HG02852 (cell line): ENCODE results near the gene ZYG11B.
"Not testable (repeated sequence)": the region's sequence is repeated elsewhere in the genome, so short reads cannot be mapped to it uniquely, and the experiment has no call there.

Source experiments
- ATAC-seq: cut with Tn5 transposase; IDR thresholded peaks from one replicate; pipeline ENCODE4 v1.9.1; 2021; ENCODE audit warnings: mild to moderate bottlenecking, moderate library complexity; ENCODE audit not compliant: unreplicated experiment

ZYG11B gene

DNA sequence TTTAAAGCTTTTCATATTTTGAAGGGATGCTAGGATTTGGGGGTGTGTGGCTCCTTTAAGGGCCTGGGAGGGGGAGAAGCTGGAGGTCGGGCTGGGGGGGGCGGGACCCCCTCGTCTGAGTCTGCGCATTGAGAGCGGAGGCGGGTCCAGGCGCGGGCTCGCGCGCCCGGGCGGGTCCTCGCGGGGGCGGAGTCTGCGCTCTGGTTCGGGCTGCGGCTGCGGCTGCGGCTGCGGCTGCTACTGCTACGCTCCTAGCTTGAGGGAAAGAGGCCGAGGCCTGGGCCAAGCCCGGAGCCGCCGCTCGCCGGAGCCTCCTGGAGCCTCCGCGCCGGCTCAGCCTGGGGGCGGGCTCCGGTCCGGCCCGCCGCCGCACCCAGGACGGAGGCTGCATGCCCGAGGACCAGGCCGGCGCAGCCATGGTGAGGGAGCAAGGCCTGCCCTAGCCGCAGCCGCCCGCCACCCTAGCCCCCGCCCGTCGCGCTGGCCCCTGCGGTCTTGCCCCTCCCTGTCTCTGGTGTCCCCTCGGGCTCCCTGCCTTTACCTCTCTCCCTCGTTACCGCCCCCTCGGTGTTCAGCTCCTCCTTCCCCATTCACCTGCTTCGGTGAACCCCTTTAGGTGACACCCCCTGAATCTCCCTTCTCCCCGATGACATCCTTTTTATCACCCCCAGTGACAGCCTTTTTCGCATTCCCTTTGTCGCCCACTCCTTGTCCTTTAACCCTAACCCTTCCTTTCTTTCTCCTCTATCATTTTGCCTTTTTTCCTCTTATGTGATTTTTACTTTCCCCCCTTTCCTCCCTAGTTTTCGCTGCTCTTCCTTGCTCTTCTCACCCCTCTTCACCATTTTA is at the start of gene ZYG11B:
TSS of gene ZYG11B (plus strand) at position 189 of the 849 bp plus-strand sequence. CDS start at position 390, 201 bp downstream.
- peak; percentile 97 for ATAC-seq

DNA sequence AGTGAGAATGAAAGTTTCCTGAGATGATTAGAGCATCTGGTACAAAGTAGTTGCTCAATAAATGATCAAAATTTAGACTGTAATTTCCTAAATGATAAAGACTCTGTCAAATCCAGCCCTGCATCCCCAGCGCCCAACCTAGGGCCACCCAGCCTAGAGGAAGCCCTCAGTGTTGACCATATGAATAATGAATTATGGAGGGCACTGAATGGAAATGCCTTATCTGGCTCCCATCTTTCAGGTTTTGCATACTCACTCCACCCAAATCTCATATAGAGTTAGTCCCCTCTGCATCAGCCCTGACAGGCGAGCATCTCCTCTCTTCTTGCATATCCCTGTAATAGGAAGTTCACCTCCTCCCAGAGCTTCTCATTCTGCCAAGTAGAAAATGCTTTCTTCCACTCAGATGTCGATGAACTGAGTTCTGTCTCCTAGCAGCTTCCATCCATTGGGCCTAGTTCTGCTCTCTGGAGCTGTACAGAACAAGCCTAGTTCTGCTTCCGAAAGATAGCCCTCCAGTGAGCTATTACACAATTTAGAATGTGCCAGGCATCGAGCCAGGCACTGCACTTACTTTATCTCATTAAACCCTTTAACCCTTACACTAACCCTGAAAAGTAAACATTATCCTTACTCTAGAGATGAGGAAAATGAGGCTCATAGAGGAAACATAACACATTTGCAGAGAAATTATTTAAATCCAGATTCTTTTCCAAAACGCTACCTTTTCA is 49.0 kb upstream of the ZYG11B start:
- ATAC-seq: no peak

DNA sequence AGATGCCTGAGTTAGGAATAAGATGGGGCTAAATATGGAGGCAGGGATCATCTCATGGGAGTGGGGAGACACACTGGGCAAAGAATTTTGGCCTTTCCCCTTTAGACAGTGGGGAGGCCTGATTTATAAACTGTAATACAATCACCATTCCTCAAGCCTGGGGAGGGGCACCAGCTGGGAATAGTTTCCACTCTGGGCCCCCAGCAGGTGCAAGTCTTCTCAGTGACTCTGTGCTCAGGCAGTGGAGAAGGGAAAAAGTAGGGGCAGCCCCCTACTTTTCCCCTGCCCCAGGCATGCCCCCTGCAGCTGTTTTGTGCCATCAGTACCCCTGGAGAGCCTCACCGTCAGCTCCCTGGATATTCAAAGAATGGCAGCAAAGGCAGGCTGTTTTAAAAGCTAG is 47.2 kb upstream of the ZYG11B start:
- no peak for ATAC-seq

DNA sequence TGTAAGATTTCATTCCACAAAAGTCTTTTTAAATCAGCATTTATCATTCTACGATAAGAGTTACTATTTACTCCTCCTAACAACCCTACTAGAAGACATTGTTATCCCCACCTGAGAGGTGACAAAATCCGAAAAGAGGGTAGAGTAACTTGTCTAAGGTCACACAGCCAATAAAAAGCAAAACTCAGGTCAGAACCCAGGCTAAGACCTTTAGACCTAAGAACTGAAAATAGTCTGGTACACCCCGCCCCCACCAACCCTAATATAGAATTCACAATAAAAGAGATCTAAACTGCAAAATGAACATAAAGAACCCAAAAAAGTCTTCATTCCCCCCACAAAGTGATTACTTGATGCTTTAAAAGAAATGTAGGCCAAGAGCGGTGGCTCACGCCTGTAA is 46.8 kb upstream of the ZYG11B start:
- ATAC-seq: no peak

DNA sequence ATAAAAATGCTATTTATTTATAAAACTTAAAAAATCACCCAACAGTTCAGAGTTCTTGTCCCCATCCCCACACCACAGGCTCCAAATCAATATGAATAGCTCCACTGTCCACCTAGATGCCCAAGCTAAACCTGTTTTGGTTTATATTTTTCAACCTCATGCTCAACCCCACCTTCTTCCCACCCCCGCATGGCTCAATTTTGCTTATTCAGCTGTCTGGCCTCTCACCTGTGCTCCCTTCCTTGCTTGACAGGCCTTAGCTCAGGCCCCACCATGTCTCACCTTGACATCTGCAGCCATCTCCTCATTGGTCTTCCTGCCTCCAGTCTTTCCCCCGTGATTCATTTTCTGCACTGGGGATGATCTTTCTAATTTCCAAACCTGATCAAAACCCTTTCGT is 45.9 kb upstream of the ZYG11B start:
- no peak for ATAC-seq

DNA sequence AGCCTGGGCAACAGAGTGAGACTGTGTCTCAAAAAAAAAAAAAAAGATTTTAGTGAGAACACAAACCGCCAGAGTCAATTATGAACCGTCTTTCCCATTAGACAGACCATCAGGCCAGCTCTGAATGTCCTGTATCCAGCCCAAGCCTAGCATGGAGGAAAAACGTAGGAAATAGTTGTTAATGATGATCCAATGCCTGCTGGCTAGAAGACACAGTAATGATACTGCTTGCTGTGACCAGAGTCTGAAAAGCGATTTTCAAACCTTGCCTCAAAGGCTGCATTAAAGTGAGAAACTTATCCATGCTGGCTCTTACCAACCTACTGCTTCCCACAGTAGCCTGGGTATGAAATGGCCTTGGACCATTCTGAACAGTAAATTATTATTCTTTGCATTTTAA is 45.1 kb upstream of the ZYG11B start:
- no peak for ATAC-seq

DNA sequence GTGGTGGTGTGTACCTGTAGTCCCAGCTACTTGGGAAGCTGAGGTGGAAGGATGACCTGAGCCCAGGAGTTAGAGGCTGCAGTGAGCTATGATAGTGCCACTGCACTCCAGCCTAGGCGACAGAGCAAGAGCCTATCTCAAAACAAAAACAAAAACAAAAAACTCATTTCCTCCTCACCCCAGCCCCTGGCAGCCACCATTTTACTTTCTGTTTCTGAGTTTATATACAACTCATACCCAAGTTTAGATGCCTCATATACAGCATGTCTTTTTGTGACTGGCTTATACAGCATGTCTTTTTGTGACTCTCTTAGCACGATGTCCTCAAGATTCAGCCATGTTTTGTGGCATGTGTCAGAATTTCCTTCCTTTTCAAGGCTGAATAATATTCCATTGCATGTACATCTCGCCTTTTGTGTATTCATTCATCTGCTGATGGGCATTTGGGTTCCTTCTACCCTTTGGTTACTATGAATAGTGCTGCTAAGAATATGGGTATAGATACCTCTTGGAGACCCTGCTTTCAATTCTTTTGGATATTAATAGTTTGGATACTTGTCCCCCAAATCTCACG is 42.8 kb upstream of the ZYG11B start:
- no peak for ATAC-seq

DNA sequence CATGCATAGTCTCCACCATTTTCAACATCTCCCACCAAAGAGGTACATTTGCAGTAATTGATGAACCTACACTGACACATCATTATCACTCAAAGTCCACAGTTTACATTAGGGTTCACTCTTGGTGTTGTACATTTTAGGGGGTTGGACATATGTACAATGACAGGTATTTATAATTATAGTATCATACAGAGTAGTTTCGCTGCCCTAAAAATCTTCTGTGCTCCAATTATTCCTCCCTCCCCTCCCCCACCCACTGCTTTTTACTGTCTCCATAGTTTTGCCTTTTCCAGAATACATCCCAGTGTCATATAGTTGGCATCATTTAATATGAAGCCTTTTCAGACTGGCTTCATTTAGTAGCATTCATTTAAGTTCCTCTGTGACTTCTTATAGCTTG is 41.7 kb upstream of the ZYG11B start:
- ATAC-seq: no peak

DNA sequence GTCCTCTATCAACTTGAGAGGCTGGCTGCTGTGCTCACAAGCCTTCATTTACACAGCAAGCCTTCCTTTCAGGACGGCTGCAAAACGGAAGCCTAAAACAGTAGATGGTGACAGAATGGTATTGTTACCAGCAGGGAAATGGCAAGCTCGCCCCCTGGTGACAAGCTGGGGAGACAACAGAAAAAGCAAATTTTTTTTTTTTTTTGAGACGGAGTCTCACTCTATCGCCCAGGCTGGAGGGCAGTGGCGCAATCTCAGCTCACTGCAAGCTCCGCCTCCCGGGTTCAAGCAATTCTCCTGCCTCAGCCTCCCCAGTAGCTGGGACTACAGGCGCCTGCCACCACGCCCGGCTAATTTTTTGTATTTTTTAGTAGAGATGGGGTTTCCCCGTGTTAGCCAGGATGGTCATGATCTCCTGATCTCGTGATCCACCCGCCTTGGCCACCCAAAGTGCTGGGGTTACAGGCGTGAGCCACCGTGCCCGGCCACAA is 39.9 kb upstream of the ZYG11B start:
- peak; percentile 68 for ATAC-seq

DNA sequence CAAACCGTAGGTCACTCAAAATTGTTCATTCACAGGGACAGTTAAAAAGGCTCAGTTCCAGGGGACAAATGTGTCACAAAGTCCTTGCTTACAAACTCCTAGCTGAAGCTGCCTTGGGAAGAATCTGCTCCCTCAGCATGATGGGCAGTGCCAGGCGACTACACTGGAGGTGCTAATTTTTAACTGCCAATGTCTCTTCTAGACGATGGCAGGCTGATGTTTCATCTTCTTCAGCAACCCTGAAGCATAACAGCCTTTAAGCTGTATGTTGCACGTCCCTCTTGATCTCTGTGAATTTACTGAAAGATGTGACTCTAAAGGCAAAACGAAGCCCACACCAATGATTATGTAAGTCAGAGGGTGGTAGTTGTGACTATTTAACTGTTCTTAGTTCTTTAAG is 39.4 kb upstream of the ZYG11B start:
- no peak for ATAC-seq

DNA sequence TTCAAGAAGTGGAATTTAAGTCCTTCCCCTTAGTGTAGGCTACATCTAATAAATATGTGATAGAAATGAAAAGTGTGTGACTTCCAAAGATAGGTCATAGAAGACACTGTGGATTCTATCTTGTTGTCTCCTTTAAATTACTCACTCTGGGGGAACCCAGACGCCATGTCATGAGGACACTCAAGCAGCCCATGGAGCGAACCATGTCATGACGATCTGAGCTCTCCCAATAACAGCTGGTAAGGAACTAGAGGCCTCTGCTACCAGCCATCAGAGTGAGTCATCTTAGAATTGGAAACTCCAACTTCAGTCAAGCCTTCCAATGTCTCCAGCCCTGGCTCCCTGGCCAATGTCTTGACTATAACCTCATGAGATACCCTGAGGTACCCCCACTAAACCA is 34.4 kb upstream of the ZYG11B start:
- no peak for ATAC-seq

DNA sequence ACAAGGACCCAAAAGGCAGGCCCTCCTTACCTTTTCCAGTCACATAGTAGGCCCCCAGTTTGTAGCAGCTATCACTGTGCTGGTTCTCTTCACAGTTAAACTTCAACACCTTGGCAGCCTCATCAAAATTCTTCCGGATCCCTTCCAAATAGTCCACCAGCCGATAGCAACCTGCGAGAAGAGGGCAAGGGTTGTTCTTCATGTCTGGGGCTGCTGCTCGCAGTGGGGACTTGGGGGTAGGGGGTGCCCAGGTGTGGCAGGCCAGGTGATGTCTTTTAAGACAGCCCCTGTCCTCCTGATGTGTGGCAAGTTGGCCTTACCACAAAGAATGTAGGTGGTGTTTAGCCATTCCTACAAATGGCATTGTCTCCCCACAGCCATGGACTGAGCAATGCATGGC is 33.6 kb upstream of the ZYG11B start:
- no peak for ATAC-seq

DNA sequence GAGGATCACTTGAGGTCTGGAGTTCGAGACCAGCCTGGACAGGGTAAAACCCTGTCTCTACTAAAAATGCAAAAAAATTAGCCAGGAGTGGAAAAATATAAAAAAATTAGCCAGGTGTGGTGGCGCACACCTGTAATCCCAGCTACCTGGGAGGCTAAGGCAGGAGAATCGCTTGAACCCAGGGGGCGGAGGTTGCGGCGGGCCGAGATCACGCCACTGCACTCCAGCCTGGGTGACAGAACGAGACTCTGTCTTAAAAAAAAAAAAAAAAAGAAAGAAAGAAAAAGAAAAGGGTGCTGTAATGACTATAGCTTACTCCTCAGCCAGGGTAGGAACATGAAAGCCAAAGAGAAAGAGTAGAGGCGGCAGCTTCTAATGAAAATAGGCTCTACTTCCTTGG is 32.9 kb upstream of the ZYG11B start:
- ATAC-seq: not testable (repeated sequence)

DNA sequence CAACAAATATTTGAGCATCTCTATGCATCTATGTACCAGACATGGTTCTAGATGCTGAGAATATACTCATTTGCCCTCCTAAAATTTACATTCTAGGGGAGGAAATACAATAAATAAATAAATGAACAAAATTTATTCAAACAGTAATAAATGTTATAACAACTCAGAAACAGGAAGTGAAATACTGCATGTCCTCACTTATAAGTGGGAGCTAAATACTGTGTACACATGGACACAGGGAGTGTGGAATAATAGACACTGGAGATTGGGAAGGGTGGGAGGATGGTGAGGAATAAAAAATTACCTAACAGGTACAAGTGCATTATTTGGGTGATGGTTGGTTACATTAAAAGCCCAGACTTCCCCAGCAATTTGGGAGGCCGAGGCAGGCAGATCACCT is 32.4 kb upstream of the ZYG11B start:
- no peak for ATAC-seq

DNA sequence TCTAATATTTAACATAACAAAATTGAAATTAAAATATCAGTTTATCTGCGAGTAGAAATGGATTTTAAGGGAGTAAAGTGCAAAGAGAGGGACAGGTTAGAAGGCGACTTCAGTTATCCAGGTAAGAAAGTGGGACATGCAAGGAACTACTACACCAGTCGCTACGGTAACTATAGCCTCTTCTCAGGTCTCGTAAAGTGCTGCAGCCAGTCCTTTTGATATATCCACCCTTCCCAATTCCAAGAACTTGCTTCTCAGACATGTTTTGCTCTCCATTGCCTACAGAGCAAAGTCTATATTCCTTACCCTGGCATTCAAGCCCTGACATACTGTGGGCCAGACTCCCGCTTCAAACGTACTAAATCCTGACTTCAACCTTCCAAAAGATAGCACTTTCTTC is 30.6 kb upstream of the ZYG11B start:
- ATAC-seq: no peak

DNA sequence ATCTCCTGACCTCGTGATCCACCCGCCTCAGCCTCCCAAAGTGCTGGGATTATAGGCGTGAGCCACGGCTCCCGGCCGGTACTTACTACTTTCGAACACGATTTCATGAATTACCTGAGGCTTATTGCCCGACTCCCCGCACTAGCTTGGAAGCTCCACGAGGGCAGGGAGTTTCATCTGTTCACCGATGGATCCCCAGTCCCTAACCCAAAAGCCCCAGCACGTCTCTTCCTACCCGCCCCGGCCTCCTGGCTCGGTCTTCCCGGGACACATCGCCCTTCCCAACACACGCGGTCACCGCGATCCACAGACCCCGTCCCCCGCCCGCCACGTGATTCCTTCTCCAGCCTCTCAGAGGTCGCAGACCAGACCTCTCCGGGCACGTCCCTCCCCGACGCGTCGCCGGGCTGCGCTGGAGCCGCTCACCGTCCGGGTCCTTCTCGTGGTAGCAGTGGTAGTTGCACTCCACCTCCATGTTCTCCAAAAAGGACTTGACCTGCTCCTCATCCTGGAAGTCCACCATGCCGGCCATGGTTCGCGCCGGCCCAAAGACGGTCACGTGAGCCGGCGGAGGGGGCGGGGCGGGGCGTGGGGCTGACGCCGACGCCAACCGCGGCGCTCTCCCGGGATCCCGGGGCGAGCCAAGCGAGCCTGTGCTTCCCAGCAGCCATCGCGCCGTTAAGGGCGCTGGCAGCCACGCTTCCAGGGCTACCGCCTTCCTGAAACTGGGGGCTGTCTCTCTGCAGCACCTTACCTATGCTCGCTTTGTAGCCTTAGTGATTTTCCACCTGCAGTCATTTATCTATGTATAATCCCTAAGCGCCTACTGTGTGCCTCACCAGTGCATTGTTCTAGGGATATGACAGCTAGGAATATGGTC is 28.2 kb upstream of the ZYG11B start, which contains the start of gene COA7:
TSS of gene COA7 (minus strand) at position 553 of the 880 bp plus-strand sequence. CDS start at position 532, 21 bp downstream.
- ATAC-seq: peak; percentile 44

DNA sequence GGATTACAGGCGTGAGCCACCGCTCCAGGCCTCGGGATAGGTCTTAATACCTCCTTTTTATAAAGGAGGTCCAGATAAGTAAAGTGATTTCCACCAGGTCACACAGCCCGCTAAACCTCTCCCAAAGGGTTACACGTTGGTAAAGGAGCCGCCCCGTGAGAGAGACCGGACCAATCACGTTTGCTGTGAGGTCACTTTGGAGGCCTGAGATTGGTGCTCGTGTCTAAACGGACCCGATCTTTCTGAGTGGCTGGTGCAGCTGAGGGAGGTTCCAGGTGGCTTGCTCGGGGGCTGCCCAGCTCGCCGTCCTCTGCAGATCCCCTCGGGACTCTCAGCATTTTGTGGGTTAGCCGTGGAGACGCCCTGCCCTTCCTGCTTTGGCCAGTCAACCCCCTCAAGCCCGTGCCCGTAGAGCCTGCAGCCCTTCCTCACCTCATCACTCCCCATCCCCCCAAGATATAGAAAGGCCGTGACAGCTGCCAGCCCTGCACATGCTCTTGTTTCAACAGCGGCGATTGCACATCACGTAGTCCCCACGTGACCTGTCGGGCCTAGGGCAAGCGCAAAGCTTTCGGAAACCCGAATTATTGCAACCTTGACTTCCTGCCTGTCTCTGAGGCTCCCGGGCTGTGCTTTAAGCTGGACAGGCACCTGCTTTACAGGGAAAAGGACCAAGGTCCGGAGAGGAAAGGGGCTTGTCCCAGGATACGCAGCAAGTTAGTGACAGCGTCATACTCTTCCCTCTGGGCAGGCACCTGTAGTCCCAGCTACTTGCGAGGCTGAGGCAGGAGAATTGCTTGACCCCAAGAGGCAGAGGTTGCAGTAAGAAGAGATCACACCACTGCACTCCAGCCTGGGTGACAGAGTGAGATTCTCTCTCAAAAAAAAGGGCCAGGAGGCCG is 23.1 kb upstream of the ZYG11B start:
- peak; percentile 91 for ATAC-seq

DNA sequence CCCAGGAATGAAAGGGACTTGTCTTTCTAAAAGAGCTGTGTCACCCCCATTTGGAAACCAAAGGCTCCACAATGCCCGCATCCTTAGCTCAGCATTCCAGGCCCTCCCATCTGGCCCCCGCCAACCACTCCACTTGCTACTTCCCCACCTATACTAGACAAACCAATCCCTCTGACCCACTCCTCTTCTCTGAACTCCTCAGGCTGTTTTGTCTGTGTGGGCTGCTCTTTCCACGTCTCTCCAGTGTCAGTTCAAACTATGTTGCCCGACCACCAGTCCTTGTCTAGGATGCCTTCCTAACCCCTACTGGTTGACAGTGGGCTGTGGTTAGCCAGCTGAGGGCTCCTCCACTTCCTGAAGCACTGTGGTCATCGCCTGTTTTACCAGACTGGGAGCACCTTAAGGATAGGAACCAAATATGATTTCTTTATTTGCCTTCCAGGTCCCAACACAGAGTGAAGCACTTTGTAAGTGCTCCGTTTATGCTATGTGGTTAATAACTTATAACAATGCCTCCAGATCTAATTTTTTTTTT is 20.1 kb upstream of the ZYG11B start:
- ATAC-seq: no peak
